GM18868 (cell line): ENCODE results near the gene E2F2.

Experiments
- ATAC-seq: cut with Tn5 transposase; IDR thresholded peaks from one replicate; pipeline ENCODE4 v1.9.1; 2021; ENCODE audit warnings: mild to moderate bottlenecking, moderate library complexity; ENCODE audit not compliant: unreplicated experiment

The E2F2 gene

GRCh38 chr1:23466423-23466989 is 64.5 kb downstream of the E2F2 start:
- no peak for ATAC-seq

DNA sequence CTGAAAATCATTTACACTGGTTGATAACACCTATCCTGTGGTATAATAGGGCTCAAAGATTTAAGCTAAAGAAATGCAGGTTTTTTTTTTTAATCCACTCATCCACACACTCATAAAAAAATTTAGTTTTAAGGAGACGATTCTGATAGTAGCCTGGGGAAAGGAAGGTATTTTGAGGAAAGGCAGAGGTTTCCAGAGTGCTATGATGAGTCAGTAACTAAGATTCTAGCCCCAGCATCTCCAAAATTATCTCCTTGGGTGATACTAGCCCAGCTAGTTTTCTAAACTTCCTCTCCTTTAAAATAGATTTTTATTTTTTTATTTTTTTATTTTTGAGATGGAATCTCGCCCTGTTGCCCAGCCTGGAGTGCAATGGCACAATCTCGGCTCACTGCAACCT is 67.7 kb downstream of the E2F2 start:
- ATAC-seq: no peak

GRCh38 chr1:23462766-23463165 is 68.3 kb downstream of the E2F2 start:
- ATAC-seq: no peak

- ATAC-seq: no peak
These were observed 70.0 kb downstream of the E2F2 start for GRCh38 chr1:23461050-23461449.

DNA sequence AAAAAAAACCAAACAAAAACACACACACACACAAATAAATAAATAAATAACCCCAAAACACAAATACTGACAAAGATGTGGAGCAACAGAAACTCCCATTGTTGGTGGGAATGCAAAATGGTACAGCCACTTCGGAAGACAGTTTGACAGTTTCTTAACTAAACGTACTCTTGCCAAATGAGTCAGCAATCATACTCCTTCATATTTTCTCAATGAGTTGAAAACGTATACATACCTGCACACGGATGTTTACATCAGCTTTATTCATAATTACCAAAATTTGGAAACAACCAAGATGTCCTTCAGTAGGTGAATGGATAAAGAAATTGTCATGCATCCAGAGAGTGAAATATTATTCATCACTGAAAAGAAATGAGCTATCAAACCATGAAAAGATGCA is 70.5 kb downstream of the E2F2 start:
- ATAC-seq: no peak

DNA sequence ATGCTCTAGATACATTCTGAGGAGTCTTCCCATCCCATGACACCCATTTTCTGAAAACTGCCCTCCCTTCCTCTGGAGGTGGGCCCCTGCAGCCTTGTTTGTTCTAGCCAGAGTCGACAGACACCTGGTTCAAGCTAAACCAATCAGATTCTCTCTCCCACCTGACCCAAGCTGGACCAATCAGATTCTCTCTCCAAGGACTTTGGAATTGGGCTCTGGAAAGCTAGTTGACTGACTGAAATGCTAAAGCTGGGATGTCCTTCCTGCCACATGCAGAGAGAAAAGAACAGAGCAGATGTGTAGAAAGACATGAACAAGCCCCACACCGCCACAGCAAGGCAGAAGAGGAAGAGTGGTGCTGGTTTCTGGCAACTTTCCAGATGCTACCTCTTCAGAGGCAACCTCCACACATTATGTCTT is 71.7 kb downstream of the E2F2 start:
- ATAC-seq: no peak
